ENCODE measurements around the gene WDFY4.

WDFY4 gene

GRCh38 chr10:49028639-49029038 is 344.0 kb downstream of the WDFY4 start:
- no peak for DNase-seq (ENCODE audit: low read depth)

- DNase-seq (ENCODE audit: low read depth), result no peak
Measured at GRCh38 chr10:49029666-49030065, 345.0 kb downstream of the WDFY4 start.
